Epithelial cell of proximal tubule (primary cell): ENCODE data around the gene RPP14. TPM values are rescaled to one million over a fixed set of nuclear protein-coding genes. Genes with fewer than 3 reads are reported as not detected.
"Not testable (repeated sequence)": the region's sequence is repeated elsewhere in the genome, so short reads cannot be mapped to it uniquely, and the experiment has no call there.

Source experiments
- DNase-seq: peaks from one replicate; pipeline ENCODE4 v3.0.0-alpha.2; 2011; ENCODE audit warnings: low read depth
- H3K4me3 ChIP-seq: 2 replicates; pipeline ENCODE4 v1.5.1; 2011; ENCODE audit warnings: low read depth, mild to moderate bottlenecking, low read length
- total RNA-seq: library from RNA; depleted of rRNA; stranded (reverse); fragments of >200 nt; gene quantifications from 2 replicates; pipeline ENCODE4 v1.2.3, GENCODE V29; 2015
- TF ChIP-seq, protein P1 (sequence below): conservative IDR thresholded peaks from 2 replicates; pipeline ENCODE4 v1.5.1; 2012; ENCODE audit warnings: low read depth, mild to moderate bottlenecking, low read length

Gene RPP14
- total RNA-seq, 1 donor from 2014 or later, result 7.6 TPM

DNA sequence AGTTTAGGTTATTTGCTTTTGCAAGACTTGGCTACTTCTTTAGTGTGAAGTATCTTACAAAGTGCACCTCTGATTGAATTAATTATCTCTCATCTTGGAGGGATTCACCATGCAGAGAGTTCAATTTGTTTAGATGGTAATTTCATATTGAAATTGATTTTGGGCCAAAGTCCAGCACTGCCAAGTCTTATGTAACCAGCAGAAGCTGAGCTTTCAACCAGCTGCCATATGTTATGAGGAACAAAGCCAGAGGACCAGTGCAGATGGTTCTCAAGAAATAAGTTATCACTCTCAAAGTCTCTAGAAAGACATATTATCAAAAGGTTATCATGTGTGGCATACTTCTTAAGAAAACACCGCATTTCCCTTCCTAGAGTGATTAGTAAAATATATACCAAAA is 39.5 kb upstream of the RPP14 start:
- TF ChIP-seq, protein P1, sequence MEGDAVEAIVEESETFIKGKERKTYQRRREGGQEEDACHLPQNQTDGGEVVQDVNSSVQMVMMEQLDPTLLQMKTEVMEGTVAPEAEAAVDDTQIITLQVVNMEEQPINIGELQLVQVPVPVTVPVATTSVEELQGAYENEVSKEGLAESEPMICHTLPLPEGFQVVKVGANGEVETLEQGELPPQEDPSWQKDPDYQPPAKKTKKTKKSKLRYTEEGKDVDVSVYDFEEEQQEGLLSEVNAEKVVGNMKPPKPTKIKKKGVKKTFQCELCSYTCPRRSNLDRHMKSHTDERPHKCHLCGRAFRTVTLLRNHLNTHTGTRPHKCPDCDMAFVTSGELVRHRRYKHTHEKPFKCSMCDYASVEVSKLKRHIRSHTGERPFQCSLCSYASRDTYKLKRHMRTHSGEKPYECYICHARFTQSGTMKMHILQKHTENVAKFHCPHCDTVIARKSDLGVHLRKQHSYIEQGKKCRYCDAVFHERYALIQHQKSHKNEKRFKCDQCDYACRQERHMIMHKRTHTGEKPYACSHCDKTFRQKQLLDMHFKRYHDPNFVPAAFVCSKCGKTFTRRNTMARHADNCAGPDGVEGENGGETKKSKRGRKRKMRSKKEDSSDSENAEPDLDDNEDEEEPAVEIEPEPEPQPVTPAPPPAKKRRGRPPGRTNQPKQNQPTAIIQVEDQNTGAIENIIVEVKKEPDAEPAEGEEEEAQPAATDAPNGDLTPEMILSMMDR, result no peak
- no peak for DNase-seq
- no peak overlapping the region for H3K4me3 ChIP-seq

DNA sequence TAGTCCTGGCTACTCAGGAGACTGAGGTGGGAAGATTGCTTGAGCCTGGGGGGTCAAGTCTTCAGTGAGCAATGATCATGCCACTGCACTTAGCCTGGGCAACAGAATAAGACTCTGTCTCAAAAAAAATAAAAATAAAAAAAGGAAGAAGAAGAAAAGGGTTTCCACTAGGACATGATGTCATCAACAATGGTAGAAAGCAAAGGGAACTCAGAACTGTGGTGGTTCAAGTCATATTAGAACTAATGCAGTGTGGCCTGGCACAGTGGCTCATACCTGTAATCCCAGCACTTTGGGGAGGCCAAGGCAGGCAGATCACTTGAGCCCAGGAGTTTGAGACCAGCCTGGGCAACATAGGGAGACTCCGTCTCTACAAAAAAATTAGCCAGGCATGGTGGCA is 38.5 kb upstream of the RPP14 start:
- not testable (repeated sequence) for H3K4me3 ChIP-seq

DNA sequence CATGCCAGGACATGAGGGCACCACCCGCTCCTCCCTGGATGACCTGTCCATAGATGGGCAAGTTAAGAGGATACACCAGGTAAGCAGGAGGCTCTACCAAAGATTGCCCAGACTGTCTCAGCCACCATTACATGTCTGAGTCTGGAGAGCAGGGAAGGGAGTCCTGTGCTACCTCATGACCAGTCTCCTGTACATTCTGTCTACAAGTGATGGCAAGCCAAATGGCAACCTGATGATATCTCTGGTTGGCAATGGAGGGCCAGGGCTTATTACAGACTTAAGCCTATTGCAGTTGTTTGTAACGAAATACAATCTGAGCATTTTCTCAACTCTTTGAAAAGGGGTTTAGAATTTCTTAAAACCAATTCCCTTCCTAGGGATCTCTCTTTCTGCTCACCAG is 36.7 kb upstream of the RPP14 start:
- no peak overlapping the region for H3K4me3 ChIP-seq
- TF ChIP-seq, protein P1, result no peak
- no peak for DNase-seq

More for the DNA sequence above, 38.5 kb upstream of the RPP14 start:
- not testable (repeated sequence) for DNase-seq

DNA sequence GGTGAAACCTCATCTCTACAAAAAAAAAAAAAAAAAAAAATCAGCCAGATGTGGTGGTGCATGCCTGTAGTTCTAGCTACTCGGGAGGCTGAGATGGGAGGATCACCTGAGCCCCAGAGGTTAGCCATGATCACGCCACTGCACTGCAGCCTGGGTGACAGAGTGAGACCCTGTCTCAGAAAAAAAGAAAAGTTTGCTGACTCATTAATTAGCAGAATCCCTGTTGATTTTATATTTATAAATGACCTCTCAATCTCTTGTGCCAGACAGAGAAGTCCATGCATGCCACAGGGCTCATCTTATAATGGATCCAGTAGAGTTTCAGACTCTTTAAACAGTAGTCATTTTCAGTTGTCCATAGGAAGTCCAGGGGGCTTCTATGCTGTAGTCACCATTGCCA is 35.6 kb upstream of the RPP14 start:
- TF ChIP-seq, protein P1, result no peak
- no peak for DNase-seq
- no peak overlapping the region for H3K4me3 ChIP-seq

DNA sequence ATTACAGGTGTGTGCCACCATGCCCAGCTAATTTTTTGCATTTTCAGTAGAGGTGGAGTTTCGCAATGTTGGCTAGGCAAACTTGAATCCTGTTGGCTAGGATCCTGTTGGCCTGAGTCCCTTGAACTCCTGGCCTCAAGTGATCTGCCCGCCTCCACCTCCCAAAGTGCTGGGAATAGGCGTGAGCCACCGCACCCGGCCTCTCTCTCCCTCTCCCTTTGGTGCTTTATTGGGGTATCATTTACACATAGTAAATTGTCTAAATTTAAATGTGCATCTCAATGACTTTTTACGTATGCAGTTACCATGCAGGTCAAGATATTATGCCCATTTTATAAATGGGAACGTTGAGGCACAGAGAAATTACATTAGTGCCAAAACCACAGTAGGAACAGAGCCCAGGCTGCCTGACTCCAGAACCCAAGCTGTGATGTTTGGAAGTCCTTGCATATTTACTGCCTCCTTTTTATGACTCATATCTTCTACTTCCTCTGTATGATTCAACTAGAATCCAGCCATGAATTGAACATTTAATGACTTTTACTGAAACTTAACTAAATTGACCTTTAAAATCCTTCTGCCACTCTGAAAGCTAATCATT is 34.0 kb upstream of the RPP14 start:
- H3K4me3 ChIP-seq, result no peak overlapping the region
- TF ChIP-seq, protein P1, result no peak
- peak; percentile 35 for DNase-seq

DNA sequence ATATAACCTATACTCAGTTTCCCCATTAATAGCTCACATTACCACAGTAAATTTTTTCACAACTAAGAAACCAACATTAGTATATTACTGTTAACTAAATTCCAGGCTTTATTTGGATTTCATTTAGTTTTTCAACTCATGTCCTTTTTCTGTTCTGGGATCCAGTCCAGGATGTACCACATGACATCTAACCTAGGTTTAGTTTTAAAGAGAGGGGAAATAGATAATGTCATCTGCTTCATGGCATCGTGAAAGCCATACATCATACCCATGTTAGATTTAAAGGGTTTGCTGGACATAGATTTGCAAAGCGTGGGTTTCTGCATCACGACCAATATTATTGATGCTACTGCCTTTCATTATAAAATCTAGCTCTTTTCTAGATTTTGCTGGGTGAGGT is 33.2 kb upstream of the RPP14 start:
- no peak overlapping the region for H3K4me3 ChIP-seq
- no peak for DNase-seq
- TF ChIP-seq, protein P1, result no peak

DNA sequence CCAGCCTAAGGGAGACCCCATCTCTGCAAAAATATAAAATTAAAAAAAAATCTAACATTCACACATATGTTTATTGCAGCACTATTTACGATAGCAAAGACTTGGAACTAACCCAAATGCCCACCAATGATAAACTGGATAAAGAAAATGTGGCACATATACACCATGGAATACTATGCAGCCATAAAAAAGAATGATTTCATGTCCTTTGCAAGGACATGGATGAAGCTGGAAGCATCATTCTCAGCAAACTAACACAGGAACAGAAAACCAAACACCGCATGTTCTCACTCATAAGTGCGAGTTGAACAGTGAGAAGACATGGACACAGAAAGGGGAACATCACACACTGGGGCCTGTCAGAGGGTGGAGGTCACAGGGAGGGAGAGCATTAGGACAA is 32.7 kb upstream of the RPP14 start:
- DNase-seq, result not testable (repeated sequence)

DNA sequence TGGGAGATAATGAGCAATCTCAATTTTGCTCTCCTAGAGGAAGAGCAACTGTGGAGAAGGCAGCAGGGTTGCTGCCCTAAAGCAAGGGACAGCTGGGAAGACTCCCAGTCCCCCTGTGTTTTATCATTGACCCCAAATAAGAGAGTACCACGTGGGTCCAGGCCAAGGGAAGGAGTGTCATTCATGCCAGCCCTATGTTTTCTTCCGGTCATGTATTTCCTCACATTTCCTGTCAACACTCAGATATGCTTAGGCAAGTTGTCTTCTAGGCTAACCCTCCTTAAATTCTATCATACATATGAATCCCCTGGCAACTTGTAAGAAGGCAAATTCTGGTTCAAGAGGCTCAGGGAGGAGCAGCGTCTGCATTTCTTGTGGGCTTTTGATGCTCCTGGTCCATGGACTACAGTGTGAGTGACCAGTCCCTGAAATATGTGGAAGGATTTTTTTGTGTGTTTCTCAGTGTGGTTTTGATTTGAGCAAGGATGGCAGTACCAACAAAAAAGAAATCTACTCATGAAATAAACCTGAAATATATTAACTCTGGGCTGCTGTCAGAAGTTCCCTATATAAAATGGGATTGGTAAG is 31.9 kb upstream of the RPP14 start:
- H3K4me3 ChIP-seq, result no peak overlapping the region
- no peak for DNase-seq
- TF ChIP-seq, protein P1, result no peak

More for the DNA sequence above, 32.7 kb upstream of the RPP14 start:
- H3K4me3 ChIP-seq, result not testable (repeated sequence)
